Fibroblast of the conjunctiva (primary cell): ENCODE results near the gene SGK1.
"Not testable (repeated sequence)": the region's sequence is repeated elsewhere in the genome, so short reads cannot be mapped to it uniquely, and the experiment has no call there.

Experiments used
- DNase-seq: peaks from one replicate; pipeline ENCODE4 v3.0.0-alpha.2; 2010; ENCODE audit warnings: low read depth

Gene SGK1

DNA sequence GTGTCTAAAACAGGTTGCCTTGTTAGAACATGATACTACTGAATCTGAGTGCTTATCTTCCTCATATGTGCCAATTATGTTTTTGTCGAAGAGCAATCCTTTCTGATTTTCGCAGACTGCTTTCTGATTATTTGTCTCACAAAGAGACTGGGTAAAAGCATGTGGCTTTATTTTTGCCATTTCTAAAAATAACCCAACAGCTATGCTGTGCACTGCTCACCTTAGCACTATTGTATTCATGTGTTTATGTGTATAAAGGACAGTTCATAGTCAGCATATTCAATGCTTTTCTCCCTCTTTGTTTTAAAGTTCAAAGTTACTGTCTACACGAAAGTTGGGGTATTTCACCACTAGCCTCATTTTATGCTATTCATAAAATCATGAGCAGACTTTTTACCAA, 127.0 kb downstream of the SGK1 start:
- DNase-seq = no peak

DNA sequence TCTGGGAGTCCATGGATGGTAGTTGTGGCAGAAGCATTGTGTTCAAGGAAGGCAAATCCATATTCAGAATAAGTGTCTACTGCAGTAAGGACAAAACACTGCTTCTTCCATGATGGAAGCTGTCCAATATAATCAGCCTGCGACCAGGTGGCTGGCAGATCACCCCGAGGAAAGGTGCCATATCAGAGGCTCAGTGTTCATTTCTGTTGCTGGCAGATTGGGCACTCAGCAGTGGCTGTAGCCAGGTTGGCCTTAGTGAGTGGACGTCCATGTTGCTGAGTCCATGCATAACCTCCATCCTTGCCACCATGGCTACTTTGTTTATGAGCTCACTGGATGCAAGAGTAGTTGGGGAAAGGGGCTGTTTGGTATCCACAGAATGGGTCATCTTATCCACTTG, 130.2 kb downstream of the SGK1 start:
- DNase-seq = no peak

DNA sequence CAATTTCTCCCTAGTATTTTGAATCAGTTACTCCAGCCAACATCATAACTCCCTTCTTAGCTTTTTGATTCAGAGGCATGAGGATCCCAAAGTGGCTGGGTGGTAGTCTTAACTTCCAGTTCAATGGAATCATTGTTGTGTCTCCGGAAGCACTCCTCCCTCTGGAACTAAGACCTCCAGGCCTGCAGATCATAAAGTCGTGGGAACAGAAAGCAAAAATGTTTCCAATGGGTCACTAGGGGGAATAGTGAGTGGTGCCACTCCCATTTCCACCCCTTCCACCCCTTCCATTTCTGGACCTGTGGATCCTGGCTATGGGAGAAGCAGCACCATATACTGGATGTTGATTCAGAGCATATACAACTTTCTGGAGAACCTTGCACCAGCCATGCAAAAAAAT, 130.8 kb downstream of the SGK1 start:
- no peak for DNase-seq

DNA sequence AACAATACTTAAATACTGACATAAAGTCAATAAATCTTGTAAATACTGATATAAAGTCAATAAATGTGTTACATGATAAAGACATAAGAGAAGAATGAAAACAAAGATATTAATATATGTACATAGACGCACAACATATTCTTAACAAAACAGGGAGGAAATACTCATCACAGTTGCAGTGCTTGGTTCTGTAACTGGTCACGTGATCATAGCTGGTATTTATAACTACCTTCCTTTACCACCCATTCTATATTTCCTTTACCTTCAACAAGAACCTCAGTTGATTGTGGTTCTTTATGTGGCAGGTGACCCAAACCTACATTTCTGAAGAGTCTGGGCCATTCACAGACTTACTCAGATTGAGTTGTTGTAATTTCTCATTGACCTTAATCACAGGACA, 131.6 kb downstream of the SGK1 start:
- no peak for DNase-seq

DNA sequence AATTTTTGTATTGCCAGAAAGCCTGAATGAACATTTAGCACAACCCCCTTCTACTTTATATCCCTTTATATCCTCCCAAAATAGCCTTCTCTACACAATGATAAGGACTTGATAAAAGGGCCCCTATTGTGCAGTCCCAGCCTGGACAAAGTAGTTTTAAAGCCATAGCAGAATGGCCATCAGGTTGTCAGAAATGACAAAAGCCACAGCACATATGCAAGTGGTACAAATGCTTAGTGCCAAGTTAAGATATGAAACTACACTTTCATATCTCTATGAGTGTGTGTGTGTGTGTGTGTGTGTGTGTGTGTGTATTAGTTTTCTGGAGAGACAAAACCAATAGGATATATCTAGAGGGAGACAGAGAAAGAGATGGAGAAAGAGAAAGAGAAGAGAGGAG, 132.6 kb downstream of the SGK1 start:
- DNase-seq = no peak

DNA sequence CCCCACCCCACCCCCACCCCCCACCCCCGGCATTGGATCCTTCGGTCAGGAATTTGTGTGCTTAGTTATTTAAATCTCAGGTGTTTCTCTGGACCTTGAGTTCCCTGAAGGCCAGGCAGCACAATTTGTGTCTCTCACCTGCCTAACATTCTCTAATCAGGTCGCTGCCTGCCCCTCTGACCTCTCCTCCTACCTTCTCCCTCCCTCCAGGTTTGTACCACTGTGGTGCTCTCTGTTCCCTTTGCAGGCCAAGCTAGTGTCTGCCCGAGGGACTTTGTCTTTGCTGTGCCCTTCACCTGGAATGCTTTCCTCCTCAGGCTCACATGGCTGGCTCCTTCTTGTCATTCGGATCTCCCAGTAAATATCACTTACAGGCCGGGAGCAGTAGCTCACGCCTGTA, 134.1 kb downstream of the SGK1 start:
- DNase-seq = no peak

DNA sequence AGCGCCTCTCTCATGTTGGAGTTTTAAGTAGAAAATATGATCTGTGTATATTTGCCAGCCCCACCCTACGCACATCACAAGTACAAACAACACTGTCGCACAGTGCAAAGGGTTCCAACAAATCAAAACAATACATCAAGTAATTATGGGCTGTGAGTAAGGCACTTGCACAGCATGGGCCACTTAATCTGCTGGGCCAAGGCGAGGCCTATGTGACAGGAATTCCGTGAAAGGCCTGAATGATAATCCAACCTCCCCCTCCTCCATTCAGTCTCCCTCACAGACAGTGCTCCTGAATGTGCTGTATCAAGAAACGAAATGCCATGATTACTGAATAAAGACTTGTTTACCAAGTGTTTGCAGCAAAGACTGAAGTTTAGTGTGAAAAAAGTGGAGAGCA, 135.4 kb downstream of the SGK1 start:
- no peak for DNase-seq

DNA sequence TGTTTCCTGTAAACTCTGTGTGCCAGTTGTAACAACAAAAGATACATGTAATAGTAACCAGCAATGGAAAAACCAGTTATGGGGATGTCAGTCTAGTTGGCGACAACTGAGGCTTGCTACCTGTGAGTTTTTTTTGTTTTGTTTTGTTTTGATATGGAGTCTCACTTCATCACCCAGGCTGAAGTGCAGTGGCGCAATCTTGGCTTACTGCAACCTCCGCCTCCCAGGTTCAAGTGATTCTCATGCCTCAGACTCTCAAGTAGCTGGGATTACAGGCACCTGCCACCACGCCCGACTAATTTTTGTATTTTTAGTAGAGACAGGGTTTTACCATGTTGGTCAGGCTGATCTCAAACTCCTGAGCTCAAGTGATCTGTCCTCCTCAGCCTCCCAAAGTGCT, 136.2 kb downstream of the SGK1 start:
- DNase-seq = not testable (repeated sequence)

DNA sequence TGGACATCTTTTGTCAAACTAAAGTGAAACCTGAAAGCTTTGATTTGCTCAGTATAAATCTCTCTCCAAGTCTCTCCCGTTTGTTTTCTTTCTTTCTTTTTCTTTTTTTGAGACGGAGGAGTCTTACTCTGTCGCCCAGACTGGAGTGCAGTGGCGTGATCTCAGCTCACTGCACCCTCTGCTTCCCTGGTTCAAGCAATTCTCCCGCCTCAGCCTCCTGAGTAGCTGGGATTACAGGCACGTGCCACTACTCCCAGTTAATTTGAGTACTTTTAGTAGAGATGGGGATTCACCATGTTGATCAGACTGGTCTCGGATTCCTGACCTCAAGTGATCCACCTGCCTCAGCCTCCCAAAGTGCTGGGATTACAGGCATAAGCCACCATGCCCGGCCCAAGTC, 136.7 kb downstream of the SGK1 start:
- not testable (repeated sequence) for DNase-seq

DNA sequence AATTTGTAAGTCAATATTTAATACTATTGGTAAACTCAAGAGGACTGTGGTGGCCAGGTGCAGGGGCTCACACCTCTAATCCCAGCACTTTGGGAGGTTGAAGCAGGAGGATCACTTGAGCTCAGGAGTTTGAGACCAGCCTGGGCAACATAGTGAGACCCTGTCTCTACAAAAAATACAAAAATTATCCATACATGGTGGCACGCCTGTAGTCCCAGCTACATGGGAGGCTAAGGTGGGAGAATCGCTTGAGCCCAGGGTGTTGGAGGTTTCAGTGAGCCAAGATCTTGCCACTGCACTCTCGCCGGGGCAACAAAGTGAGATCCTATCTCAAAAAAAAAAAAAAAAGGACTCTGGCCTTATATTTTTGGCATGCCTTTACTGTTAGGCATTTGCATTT, 137.4 kb downstream of the SGK1 start:
- DNase-seq = not testable (repeated sequence)

DNA sequence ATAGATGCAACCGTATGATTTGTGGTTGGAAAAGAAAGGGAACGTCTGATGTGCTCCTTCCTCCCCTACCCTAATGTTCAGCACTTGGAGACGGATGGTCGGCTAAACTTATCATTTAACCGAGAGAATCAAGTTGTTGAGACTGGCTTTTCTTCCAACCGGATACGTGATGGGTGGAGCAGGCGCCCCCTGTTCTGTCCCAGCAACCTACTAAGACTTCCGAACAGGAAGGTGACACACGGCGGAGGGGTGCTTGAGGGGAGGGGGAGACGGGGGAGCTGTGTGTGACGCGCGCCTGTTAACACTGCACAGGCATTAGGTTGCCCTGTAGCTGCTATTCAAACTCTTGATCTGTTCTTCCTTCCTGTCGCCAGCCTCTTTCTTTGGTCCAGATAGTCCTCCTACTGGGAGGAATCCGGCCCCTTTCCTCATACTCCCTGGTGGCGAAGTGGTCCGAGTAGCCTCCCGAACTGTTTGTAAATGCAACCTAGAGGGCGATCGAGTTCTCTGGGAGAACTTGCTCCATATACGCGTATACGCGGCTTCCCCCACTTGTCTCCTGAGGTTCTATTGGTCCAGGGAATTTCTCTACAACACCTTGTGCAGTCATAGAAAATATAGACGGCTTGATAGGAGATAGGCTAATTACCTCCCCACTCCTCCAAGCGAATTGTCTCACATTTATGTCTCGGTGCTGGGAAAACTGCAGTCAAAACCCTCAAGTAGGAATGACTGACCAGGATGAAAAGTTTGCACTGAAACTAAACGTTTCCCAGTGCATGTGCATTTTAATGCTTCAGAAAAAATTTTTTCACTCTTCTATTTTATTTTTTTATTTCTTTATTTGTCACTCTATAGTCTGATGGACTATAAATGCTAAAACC, 139.5 kb downstream of the SGK1 start:
- peak; percentile 88 for DNase-seq

DNA sequence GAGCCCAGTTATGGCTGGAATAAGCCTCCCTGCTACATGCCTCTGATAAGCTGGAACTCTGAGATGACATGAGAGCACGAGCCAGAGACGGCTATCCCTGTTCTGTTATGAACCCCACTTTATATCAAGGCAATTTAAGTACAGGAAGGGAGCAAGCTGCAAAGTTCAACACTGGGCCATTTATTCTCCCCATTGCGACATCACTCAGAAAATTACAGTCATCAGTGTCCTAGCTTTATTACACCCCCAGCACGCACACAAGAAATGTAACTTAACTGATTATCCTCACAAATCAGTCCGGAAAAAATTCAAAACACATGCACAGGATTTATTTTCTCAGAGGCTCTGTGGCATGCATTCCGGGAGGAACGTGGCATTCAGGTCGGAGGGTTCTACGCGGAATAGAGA, 140.2 kb downstream of the SGK1 start:
- no peak for DNase-seq

DNA sequence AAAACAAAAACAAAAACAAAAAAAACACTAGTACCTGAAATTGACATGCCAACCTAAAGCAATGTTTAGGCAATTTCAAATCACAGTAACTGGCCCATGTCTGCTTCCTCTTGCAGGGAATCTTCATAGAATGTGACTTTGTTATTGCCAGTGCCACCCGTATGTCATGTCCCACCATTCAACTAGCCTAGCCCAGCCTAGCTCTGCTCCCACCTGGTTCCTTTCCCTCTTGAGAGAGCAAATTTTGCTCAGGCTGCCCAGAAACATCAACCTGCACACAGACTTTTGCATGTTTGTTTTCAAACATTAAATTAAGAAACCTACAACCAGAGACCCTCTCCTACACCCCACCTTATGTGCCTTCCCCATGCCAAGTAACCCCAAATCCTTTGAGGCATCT, 140.7 kb downstream of the SGK1 start:
- no peak for DNase-seq

DNA sequence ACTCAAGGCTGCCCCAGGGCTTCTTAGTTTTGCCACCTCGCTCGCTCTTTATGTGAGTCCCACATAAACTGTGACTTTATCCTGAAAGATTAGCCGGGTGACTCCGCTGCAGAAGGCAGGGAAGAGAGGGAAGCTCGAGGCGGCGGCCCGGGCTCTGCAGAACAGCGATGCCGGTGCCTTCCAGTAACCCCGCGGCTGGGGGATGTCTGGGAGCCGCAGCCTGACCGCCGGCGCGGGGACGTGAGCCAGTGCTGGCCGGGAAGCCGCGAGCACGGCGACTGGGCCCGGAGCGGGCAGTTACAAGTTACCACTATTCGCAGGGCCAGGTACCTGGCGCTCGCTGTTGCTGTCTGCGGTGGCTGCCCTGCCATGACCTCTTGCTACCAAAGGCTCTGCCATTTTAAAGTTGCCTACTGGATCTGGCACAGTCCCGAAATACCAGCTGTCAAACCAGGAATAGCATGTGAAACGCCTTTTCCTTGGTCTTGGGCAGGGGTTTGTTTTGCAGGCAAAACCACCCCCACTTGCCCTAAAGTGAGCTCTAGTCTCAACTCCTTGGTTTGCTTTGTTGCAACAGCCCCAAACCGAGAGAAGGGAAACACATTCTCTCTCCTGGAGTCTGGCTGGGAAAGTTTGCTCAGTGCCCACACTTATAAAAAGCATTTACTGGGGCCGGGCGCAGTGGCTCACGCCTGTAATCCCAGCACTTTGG, 141.5 kb downstream of the SGK1 start:
- DNase-seq = no peak

DNA sequence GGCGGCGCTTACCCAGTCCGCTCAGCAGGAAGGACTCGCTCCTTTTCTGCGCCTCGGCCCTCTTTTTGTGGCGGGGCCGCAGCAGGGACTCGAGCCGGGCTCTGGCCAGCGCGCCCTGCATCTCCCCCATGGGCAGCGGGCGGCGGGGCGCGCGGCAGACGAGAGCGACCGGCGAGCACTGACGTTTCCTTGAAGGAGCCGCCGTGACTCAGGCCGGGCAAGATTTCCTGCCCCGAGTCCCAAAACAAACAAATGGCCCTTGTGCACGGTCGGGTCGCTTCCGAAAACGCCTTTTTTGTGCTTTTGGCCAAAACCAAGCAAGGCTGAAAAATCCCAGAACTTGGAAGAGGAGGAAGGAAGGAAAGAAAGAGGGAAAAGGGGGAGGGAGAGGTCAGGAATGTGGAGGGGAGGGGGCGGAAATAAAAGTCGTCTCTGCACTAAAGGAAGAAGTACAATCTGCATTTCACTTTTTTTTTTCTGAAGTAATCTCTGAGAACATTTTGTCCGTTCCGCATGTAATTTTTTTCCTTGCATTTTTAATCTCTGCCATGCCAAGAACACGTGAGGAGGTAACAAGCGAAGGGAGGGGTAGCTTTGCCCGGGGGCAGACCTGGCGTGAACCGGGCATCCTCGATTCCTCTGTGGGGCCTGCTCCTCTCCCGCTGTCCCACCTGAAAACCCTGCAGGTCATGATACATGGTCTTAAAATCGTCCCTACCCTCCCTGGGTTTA, 142.2 kb downstream of the SGK1 start:
- DNase-seq = no peak

DNA sequence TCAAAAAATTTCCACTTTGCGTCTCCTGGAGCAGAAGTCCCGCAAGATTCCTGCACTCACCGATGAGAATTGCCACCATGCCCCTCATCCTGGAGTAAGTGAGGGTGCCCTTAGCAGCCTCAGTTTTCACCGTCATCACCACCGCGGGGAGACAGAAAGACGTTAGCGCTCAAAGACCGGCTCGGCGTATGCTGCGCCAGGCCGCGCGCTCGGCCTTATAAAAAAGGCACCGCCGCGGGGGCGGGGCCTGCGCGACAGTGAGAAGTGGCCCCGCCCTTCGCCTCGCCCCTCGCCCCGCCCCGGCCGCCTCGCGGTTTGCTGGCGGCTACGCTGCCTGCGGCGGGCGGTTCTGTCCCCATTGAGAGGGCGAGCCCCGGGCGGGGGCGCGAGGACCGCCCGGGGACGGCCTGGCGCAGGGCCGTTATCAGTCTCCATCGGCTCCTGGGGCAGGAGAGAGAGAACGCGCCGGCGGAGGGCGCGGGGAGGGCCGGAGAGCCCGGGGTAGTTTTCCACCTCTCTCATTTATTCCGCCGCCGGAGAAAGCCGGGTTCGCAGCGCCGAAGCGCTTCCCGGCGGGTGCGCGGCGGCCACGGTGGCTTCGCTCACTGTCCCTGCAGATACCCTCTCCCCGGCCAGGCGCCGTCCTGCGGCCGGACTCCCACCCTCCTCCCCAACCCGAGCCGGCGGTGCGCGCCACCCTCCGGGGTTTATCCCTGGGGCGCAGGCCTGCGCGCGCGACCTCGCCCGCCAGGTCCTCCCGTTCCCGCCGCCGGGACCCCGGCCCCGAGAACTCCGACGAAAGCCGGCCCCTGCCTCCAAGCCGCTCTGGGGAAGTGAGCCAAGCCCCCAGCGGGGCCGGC, 143.0 kb downstream of the SGK1 start:
- DNase-seq = peak; percentile 75

DNA sequence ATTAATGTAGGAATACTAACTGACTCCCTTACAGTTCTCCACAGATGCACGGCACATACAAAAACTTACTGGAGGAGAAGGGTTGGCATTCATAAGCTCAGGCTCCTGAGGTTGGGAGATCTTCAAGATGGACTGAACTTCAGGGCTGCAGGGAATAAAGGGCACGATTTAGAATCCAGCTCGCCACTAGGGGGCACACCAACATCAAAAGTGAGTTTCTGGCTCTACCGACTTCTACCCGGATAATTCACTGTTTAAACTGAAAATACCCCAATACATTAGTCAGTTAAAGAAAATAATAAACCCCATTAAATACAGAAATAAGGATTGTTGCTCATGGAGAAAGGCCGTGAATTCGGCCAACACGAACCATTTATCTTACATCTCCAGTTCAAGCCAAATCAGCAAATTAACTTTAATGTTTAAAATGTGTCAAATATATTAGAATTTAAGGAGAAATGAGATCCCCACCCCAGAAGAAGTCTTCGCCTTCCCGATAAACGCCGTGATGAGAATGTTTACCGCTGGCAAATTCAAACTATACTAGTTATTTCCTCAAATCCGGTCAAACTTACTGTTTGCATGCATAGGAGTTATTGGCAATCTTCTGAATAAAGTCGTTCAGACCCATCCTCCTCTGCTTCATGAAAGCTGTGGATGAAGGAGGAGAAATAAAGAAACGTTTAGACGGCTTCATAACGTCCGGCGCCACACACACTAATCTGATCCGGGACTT, 143.8 kb downstream of the SGK1 start:
- peak; percentile 81 for DNase-seq

DNA sequence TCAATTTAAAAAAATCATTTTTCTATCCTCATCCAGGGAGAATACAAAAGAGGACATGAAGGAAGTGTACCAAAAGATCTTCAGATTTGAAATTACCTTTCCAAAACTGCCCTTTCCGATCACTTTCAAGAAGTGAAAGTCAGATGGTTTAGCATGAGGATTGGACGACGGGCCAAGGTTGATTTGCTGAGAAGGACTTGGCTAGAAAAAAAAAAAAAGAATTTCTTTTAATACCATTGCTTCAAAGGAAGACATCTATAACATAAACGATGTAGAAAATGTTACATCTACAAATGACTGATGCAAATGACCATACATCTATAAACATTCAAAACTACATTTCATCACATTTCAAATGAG, 144.6 kb downstream of the SGK1 start:
- DNase-seq = no peak

DNA sequence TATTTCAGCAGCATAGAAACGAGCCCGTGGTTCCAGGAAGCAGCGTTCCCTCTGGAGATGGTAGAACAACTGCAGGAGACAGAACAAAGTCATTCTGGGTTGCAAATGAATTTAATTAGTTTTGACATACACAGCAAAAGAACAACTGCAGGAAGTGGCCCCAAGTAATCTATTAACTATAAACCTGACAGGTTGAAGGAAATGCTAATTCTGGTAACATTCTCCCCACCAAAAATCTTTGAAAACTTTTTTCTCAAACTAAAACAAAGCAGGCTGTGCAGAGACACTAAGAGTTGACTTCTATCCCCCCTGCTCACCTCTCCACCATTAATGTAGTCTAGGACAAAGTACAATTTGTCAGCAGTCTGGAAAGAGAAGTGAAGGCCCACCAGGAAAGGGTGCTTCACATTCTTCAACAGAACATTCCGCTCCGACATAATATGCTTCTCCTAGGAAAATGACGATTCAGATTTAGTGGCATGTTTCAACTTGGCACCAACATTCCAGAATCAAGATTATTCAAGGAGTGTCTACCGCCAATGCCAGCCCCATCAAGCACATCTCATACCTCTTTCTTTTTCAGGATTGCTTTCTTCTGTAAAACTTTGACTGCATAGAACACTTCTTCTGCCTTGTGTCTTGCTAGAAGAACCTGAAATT, 145.1 kb downstream of the SGK1 start:
- DNase-seq = no peak

DNA sequence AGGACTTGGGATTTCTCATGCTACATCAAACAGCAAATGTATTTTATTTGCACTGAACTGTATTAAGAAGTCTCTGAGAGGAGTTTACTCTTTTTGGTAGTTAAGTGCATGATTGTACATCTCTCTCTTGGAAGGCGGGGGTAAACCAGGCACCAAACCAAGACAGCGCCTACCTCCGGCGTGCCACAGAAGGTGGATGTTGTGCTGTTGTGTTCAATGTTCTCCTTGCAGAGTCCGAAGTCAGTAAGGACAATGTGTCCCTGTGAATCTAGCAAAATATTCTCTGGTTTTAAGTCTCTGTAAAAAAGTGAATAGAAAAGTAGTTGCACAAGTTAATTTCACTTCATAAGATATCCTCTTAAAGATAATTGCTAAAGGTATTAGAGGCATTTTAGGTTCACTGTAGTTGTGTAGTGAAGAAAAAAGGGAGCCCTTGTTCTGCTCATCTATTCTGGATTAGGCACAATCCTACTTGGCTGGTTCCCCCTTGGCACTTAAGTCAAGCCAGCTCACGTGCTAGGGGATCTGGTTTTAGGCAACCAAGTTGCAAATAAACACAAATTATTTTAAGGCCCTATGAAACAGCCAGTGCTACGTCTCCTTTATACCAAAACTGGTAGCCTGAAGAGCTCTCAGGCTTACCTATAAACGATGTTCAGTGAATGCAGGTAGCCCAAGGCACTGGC, 145.7 kb downstream of the SGK1 start:
- DNase-seq = no peak
